A673 (cell line): ENCODE results near the gene BRSK2. TPM values are rescaled to one million over a fixed set of nuclear protein-coding genes. Genes with fewer than 3 reads are reported as not detected.

Experiments used
- BruUV-seq: library from RNA; stranded (reverse); fragments of 400-500 nt; replicated peaks from 2 replicates; lab custom pipeline; 2021; lab: Mats Ljungman, UMichigan
- CTCF ChIA-PET: fragments of 300-600 bp; sonication (Branson Sonifier 250); formaldehyde crosslinking; loops from one replicate; lab custom pipeline; 2022; ENCODE audit warnings: antibody characterized with exemption; lab: Charles Lee
- POLR2A ChIA-PET: fragments of 300-600 bp; sonication (Branson Sonifier 250); formaldehyde crosslinking; loops from one replicate; lab custom pipeline; 2022; ENCODE audit warnings: antibody characterized with exemption; ENCODE audit not compliant: low non-redundant PET; lab: Charles Lee
- DNase-seq: peaks from one replicate; pipeline ENCODE4 v3.0.0-alpha.2; 2015; ENCODE audit warnings: low spot score
- H3K27ac ChIP-seq: fragments of 200-600 bp; sonication (generic); 2 replicates; pipeline ENCODE4 v1.5.1; 2016; ENCODE audit warnings: mixed run types, low read depth, mild to moderate bottlenecking, mixed read lengths, antibody characterized with exemption, low read length; ENCODE audit not compliant: poor library complexity, severe bottlenecking
- H3K27me3 ChIP-seq: fragments of 200-600 bp; sonication (generic); replicated peaks from 2 replicates; pipeline ENCODE4 v1.6.1; 2017; ENCODE audit warnings: mixed run types, low read depth, mild to moderate bottlenecking, mixed read lengths, antibody characterized with exemption, low read length; ENCODE audit not compliant: insufficient read depth, poor library complexity
- H3K36me3 ChIP-seq: fragments of 200-600 bp; sonication (generic); 2 replicates; pipeline ENCODE4 v1.6.1; 2016; ENCODE audit warnings: mixed run types, mild to moderate bottlenecking, mixed read lengths, antibody characterized with exemption, low read length; ENCODE audit not compliant: insufficient read depth, poor library complexity, severe bottlenecking
- H3K4me1 ChIP-seq: fragments of 200-600 bp; sonication (generic); 2 replicates; pipeline ENCODE4 v1.6.1; 2017; ENCODE audit warnings: mixed run types, mild to moderate bottlenecking, mixed read lengths, antibody characterized with exemption, low read length; ENCODE audit not compliant: insufficient read depth, poor library complexity, severe bottlenecking
- H3K4me3 ChIP-seq: fragments of 200-600 bp; sonication (generic); 2 replicates; pipeline ENCODE4 v1.5.1; 2016; ENCODE audit warnings: low read depth, mixed run types, mild to moderate bottlenecking, mixed read lengths, low read length; ENCODE audit not compliant: poor library complexity, severe bottlenecking
- H3K9me3 ChIP-seq: fragments of 200-600 bp; sonication (generic); 2 replicates; pipeline ENCODE4 v1.6.1; 2016; ENCODE audit warnings: mixed run types, low read depth, mild to moderate bottlenecking, mixed read lengths, antibody characterized with exemption, low read length; ENCODE audit not compliant: poor library complexity, severe bottlenecking
- CTCF ChIP-seq: fragments of 300-800, 200-600 bp; sonication (generic); conservative IDR thresholded peaks from 2 replicates; pipeline ENCODE4 v1.5.1; 2017; ENCODE audit warnings: low read depth, mild to moderate bottlenecking, antibody characterized with exemption, low read length, moderate library complexity, mixed read lengths
- EZH2 ChIP-seq: fragments of 200-600 bp; sonication (generic); IDR thresholded peaks from 2 replicates; pipeline ENCODE4 v1.6.1; 2017; ENCODE audit warnings: borderline replicate concordance, low read depth, mild to moderate bottlenecking, mixed read lengths, antibody characterized with exemption, low read length; ENCODE audit not compliant: poor library complexity, severe bottlenecking
- intact Hi-C: fragments of 100-400 bp; cut with micrococcal nuclease; formaldehyde crosslinking; loops from one replicate; pipeline ENCODE4 v1.10.0; 2022; ENCODE audit not compliant: unreplicated experiment
- total RNA-seq: library from RNA; stranded (reverse); gene quantifications from 2 replicates; pipeline ENCODE4 v1.2.3, GENCODE V29; 2021

Gene BRSK2
- total RNA-seq, 1 experiment from 2014 or later, result 2.2 TPM

GRCh38 chr11:1462698-1462975 lies 72.9 kb downstream of the BRSK2 start:
- no peak for TF ChIP-seq EZH2
- TF ChIP-seq CTCF, result no peak
- BruUV-seq, result no TSS peak
- DNase-seq, result no peak
- no peaks in the 10 kb centered on the region for H3K9me3 ChIP-seq
- no peak overlapping the region for H3K4me3 ChIP-seq
- no peak overlapping the region for H3K27ac ChIP-seq
- no peaks in the 10 kb centered on the region for H3K36me3 ChIP-seq
- intact Hi-C loops, result no loop called here
- H3K4me1 ChIP-seq, result no peaks in the 10 kb centered on the region
- POLR2A ChIA-PET, result no interaction called here
- no peaks in the 10 kb centered on the region for H3K27me3 ChIP-seq
- CTCF ChIA-PET, result no interaction called here

DNA sequence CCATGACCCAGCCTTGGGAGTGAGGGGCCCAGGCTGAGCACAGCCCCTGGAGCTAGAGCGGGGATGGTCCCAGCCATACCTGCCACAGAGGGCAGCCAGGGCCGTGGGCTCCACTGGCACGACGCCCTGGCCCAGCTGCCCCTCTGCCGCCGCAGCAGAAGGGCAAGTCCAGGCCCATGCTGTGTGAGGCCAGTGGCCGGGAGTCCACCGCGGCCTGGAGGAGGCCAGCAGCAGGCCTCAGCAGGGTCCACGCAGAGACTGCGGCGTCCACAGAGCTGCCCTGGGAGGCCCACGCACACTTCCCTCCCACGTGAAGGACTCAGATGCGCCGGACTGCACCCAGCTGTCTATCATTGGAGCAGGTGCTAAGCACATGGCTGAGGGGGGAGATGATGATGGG lies 73.3 kb downstream of the BRSK2 start:
- H3K27ac ChIP-seq, result no peak overlapping the region
- no peak for DNase-seq
- no TSS peak for BruUV-seq
- no peaks in the 10 kb centered on the region for H3K27me3 ChIP-seq
- H3K9me3 ChIP-seq, result no peaks in the 10 kb centered on the region
- no peaks in the 10 kb centered on the region for H3K4me1 ChIP-seq
- H3K4me3 ChIP-seq, result no peak overlapping the region
- CTCF ChIA-PET, result no interaction called here
- H3K36me3 ChIP-seq, result no peaks in the 10 kb centered on the region
- intact Hi-C loops, result no loop called here
- no peak for TF ChIP-seq CTCF
- POLR2A ChIA-PET, result no interaction called here

GRCh38 chr11:1466784-1467183 lies 77.0 kb downstream of the BRSK2 start:
- Histone ChIP-seq H3K27me3 (no peaks in the 10 kb centered on the region), H3K27ac (no peak overlapping the region), H3K4me1 (no peaks in the 10 kb centered on the region), H3K4me3 (no peak overlapping the region), H3K9me3 (no peaks in the 10 kb centered on the region), H3K36me3 (no peaks in the 10 kb centered on the region)
- intact Hi-C loops, result no loop called here
- no peak for TF ChIP-seq CTCF
- no peak for TF ChIP-seq EZH2
- BruUV-seq, result no TSS peak
- POLR2A ChIA-PET, result no interaction called here
- DNase-seq, result no peak
- CTCF ChIA-PET, result no interaction called here
